GM19025 (cell line): ENCODE measurements around the gene MDM4.

ENCODE experiments used
- ATAC-seq: cut with Tn5 transposase; IDR thresholded peaks from one replicate; pipeline ENCODE4 v1.9.1; 2021; ENCODE audit warnings: mild to moderate bottlenecking, low read depth, moderate library complexity; ENCODE audit not compliant: unreplicated experiment

Gene MDM4

GRCh38 chr1:204487256-204487615, 29.0 kb upstream of the MDM4 start:
- ATAC-seq = no peak

GRCh38 chr1:204491655-204492054, 24.6 kb upstream of the MDM4 start:
- ATAC-seq = no peak

GRCh38 chr1:204493145-204493983, 22.8 kb upstream of the MDM4 start:
- no peak for ATAC-seq

GRCh38 chr1:204493984-204494280, 22.3 kb upstream of the MDM4 start:
- ATAC-seq = peak; percentile 22

- peak; percentile 89 for ATAC-seq
Measured at GRCh38 chr1:204494281-204495077, 21.7 kb upstream of the MDM4 start, which contains the start of gene PIK3C2B. Gene PIK3C2B, minus strand, starts transcription at chr1:204494805. Its CDS starts 25,003 bp downstream, at chr1:204469802.

- peak; percentile 24 for ATAC-seq
Measured at GRCh38 chr1:204495078-204495753, 21.0 kb upstream of the MDM4 start.

- no peak for ATAC-seq
Measured at GRCh38 chr1:204495777-204496176, 20.4 kb upstream of the MDM4 start.

- no peak for ATAC-seq
Measured at GRCh38 chr1:204498981-204499380, 17.2 kb upstream of the MDM4 start.

GRCh38 chr1:204499511-204500468, 16.4 kb upstream of the MDM4 start:
- ATAC-seq = no peak

GRCh38 chr1:204502241-204502640, 14.0 kb upstream of the MDM4 start:
- no peak for ATAC-seq

GRCh38 chr1:204503122-204503912, 12.9 kb upstream of the MDM4 start:
- ATAC-seq = no peak

- no peak for ATAC-seq
Measured at GRCh38 chr1:204503913-204504519, 12.2 kb upstream of the MDM4 start.

- no peak for ATAC-seq
Measured at GRCh38 chr1:204505674-204506200, 10.5 kb upstream of the MDM4 start.

GRCh38 chr1:204506201-204506968, 9.8 kb upstream of the MDM4 start:
- peak; percentile 70 for ATAC-seq

- peak; percentile 55 for ATAC-seq
Measured at GRCh38 chr1:204506969-204507316, 9.3 kb upstream of the MDM4 start.

GRCh38 chr1:204507317-204508105, 8.7 kb upstream of the MDM4 start:
- no peak for ATAC-seq

GRCh38 chr1:204509186-204509635, 7.0 kb upstream of the MDM4 start:
- ATAC-seq = no peak
